GM06990 (cell line): ENCODE data around the gene EPN3.
A peak's percentile ranks its signal among the peaks of the same experiment; 100 is the strongest.

Experiments used
- DNase-seq: peaks from one replicate; pipeline ENCODE4 v3.0.0-alpha.2; 2011; ENCODE audit not compliant: insufficient read length; ENCODE audit errors: extremely low read depth
- H3K27me3 ChIP-seq: replicated peaks from 2 replicates; pipeline ENCODE4 v1.6.0; 2011; ENCODE audit warnings: low read length; ENCODE audit not compliant: control insufficient read depth, insufficient read depth
- H3K36me3 ChIP-seq: 2 replicates; pipeline ENCODE4 v1.5.1; 2011; ENCODE audit warnings: low read length; ENCODE audit not compliant: control insufficient read depth, insufficient read depth
- H3K4me3 ChIP-seq: replicated peaks from 2 replicates; pipeline ENCODE4 v1.5.1; 2011; ENCODE audit warnings: low read depth, mild to moderate bottlenecking, control low read depth, low read length
- CTCF ChIP-seq: IDR thresholded peaks from 2 replicates; pipeline ENCODE4 v1.5.1; 2011; ENCODE audit warnings: low read length, control low read depth, mild to moderate bottlenecking, inconsistent platforms; ENCODE audit not compliant: insufficient read depth, poor library complexity, severe bottlenecking

Gene EPN3

GRCh38 chr17:50560185-50560824 is 27.8 kb downstream of the EPN3 start, which contains the start of gene CACNA1G:
Gene CACNA1G, plus strand, starts transcription at chr17:50560715. Its CDS starts 745 bp downstream, at chr17:50561460.
- peak within 1 kb of the TSS; percentile 57 for H3K4me3 ChIP-seq

GRCh38 chr17:50560931-50561745 is 28.6 kb downstream of the EPN3 start:
- H3K4me3 ChIP-seq, result peak overlapping the region; percentile 57
- DNase-seq, result no peak
- no peaks in the 10 kb centered on the region for H3K36me3 ChIP-seq
- no peak for TF ChIP-seq CTCF
- H3K27me3 ChIP-seq, result peaks cover 2% of the 10 kb centered on the region

More at GRCh38 chr17:50560185-50560824, 27.8 kb downstream of the EPN3 start, which contains the start of gene CACNA1G:
- peak; percentile 87 for DNase-seq
- H3K27me3 ChIP-seq, result peaks cover 2% of the 10 kb centered on the region
- no peaks in the 10 kb centered on the region for H3K36me3 ChIP-seq
- no peak for TF ChIP-seq CTCF

GRCh38 chr17:50561746-50562141 is 29.2 kb downstream of the EPN3 start:
- Histone ChIP-seq H3K27me3 (peaks cover 2% of the 10 kb centered on the region), H3K4me3 (no peak overlapping the region; the same call in 1 of the 2 replicates), H3K36me3 (no peaks in the 10 kb centered on the region)
- no peak for TF ChIP-seq CTCF
- DNase-seq, result no peak

GRCh38 chr17:50562242-50563091 is 29.9 kb downstream of the EPN3 start:
- H3K27me3 ChIP-seq, result peaks cover 2% of the 10 kb centered on the region
- H3K36me3 ChIP-seq, result no peaks in the 10 kb centered on the region
- peak; percentile 6 for TF ChIP-seq CTCF
- no peak overlapping the region for H3K4me3 ChIP-seq
- DNase-seq, result no peak

- H3K27me3 ChIP-seq, result peaks cover 2% of the 10 kb centered on the region
- no peak for TF ChIP-seq CTCF
- no peak overlapping the region for H3K4me3 ChIP-seq
- H3K36me3 ChIP-seq, result no peaks in the 10 kb centered on the region
- no peak for DNase-seq
Measured at GRCh38 chr17:50563092-50563511, 30.6 kb downstream of the EPN3 start.
